HEK293T (cell line): Measurements from ENCODE around the gene GAS2L2.

Experiments
- ARNT ChIP-seq: fragments of 450-650 bp; IDR thresholded peaks from 2 replicates; pipeline ENCODE4 v1.6.1; 2017; ENCODE audit warnings: mild to moderate bottlenecking
- BHLHE40 ChIP-seq: fragments of 450-650 bp; IDR thresholded peaks from 2 replicates; pipeline ENCODE4 v1.6.1; 2016; ENCODE audit warnings: mild to moderate bottlenecking, moderate library complexity, borderline replicate concordance
- ELF4 ChIP-seq: fragments of 450-650 bp; IDR thresholded peaks from 2 replicates; pipeline ENCODE4 v1.6.1; 2017; ENCODE audit warnings: antibody characterized with exemption
- FOXA1 ChIP-seq: fragments of 450-650 bp; IDR thresholded peaks from 2 replicates; pipeline ENCODE4 v1.6.1; 2016; ENCODE audit warnings: mild to moderate bottlenecking
- FOXK2 ChIP-seq: fragments of 450-650 bp; IDR thresholded peaks from 2 replicates; pipeline ENCODE4 v1.6.1; 2016; ENCODE audit warnings: mild to moderate bottlenecking
- FOXM1 ChIP-seq: fragments of 450-650 bp; IDR thresholded peaks from 2 replicates; pipeline ENCODE4 v1.6.1; 2017; ENCODE audit warnings: mild to moderate bottlenecking, borderline replicate concordance
- L3MBTL2 ChIP-seq: fragments of 450-650 bp; conservative IDR thresholded peaks from 2 replicates; pipeline ENCODE4 v1.6.1; 2016; ENCODE audit warnings: mild to moderate bottlenecking
- NFRKB ChIP-seq: fragments of 450-650 bp; IDR thresholded peaks from 2 replicates; pipeline ENCODE4 v1.6.1; 2016; ENCODE audit warnings: mild to moderate bottlenecking, moderate library complexity
- SP1 ChIP-seq: fragments of 450-650 bp; IDR thresholded peaks from 2 replicates; pipeline ENCODE4 v1.6.1; 2017
- TARDBP ChIP-seq: fragments of 450-650 bp; IDR thresholded peaks from 2 replicates; pipeline ENCODE4 v1.6.1; 2016
- ZNF384 ChIP-seq: fragments of 450-650 bp; IDR thresholded peaks from 2 replicates; pipeline ENCODE4 v1.6.1; 2016
- TF ChIP-seq, protein P1 (sequence below): fragments of 450-650 bp; IDR thresholded peaks from 2 replicates; pipeline ENCODE4 v1.6.1; 2016

- TF ChIP-seq ELF4 (no peak), FOXM1 (no peak), SP1 (no peak), FOXK2 (no peak), L3MBTL2 (no peak), ARNT (no peak), BHLHE40 (no peak), TARDBP (no peak), FOXA1 (no peak), ZNF384 (no peak), NFRKB (no peak)
- TF ChIP-seq, protein P1, sequence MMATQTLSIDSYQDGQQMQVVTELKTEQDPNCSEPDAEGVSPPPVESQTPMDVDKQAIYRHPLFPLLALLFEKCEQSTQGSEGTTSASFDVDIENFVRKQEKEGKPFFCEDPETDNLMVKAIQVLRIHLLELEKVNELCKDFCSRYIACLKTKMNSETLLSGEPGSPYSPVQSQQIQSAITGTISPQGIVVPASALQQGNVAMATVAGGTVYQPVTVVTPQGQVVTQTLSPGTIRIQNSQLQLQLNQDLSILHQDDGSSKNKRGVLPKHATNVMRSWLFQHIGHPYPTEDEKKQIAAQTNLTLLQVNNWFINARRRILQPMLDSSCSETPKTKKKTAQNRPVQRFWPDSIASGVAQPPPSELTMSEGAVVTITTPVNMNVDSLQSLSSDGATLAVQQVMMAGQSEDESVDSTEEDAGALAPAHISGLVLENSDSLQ, result no peak
Observed at GRCh38 chr17:35716897-35717465, 36.1 kb downstream of the GAS2L2 start.
